GM18951 (cell line): Measurements from ENCODE around the gene CYSTM1.

Experiments
- POLR2A ChIP-seq: IDR thresholded peaks from 4 replicates; pipeline ENCODE4 v1.6.1; 2011; ENCODE audit warnings: mild to moderate bottlenecking; ENCODE audit not compliant: insufficient read length, insufficient read depth; ENCODE audit errors: extremely low read depth
- in situ Hi-C: fragments of 300-500 bp; cut with MboI; formaldehyde crosslinking; loops from one replicate; pipeline ENCODE4 v1.12.0; 2022; ENCODE audit warnings: low sequenced_read_pairs, mixed read lengths, inconsistent platforms; ENCODE audit not compliant: unreplicated experiment

Gene CYSTM1

DNA sequence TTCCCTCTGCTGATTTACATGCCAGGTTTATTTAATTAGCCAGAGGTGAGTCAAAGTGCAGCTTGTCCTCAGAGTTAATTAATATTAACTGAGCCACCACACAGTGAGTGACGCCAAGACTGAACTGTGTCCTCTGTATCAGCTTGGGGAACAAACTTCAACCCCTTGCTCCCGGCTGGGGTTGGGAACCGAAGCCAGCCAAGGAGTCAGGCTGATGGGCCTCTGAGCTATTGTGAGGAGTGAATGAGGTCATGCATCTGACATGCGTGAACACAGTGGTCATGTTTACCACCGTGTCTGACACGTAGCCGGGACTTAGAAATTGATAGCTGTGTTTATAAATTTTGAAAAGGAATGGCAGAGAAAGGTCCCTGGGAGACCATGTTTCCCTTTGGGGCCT lies 32.1 kb upstream of the CYSTM1 start:
- in situ Hi-C loops = no loop called here
- no peak for TF ChIP-seq POLR2A

DNA sequence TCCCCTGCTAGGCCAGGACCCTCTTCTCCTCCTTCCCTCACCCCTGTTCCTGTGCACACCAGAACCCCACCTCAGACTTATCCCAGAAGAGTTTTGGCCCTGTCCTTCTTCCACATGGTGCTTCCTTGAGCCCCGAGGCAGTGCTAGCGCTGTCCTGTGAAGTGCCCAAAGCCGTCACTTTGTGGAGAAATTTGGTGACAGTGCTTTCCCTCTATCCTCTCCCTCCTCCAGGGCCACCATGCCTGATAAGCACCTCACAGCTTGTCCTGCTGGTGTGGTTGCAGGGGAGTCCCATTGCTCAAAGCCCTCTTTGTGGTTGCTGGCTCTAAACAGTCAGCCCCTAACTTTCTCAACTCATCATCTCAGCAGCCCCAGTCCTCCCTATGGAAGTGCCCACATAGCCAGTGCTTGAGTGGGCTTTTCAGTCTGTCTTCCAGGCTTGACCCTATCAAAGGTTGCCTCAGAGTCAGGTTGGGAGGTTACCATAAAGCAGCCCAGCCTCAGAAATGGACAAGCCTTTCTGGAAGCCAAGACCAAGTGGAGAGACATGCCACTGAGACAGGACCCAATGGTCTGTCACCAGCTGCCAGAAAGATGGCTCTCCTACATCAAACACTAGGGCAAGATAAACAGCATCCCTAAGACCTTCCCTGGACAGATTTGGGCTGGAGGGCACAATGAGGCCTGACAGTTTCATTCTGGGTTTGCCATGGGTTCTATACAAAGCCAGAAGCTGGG lies 31.3 kb upstream of the CYSTM1 start:
- in situ Hi-C loops = no loop called here
- no peak for TF ChIP-seq POLR2A

GRCh38 chr5:140145256-140145655 lies 29.7 kb upstream of the CYSTM1 start:
- in situ Hi-C loops = loop anchor here (5.0 kb wide), 1 partner anchor 63 kb away; no protein-coding TSS in a partner anchor
- TF ChIP-seq POLR2A = no peak

DNA sequence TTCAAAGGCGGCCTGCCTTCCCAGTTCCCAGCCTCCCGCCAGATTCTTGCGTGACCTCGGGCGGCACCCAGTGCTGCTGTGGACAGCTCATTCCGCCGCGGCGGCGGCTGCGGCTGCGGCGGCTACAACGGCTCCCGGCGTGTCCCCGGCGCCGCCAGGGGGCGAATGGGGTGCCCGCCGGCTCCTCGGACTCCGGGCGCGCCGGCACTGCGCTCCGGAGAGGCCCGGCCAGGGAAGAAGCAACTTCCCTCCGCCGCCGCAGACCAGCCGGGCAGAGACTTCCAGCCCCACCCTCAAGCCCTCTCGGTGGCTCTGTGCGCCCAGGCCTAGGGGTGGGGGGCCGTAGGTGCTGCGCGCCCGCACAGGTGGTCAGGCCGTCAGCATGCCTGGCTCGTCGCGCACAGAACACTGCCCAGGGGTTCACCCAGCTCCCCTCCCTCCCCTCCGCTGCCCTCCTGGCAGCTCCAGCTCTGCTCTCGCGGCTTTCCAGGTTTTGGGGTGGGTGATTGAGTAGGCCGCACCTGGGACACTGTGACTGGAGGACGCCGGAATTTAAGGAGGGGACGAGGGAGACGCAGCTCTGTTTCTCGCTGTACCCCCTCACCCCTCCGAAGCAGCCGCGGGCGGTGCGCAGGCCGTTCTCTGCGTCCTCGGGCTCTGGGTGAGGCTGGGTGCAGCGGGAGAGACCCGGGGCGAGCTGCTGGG lies 29.0 kb upstream of the CYSTM1 start:
- in situ Hi-C loops = loop anchor here (5.0 kb wide), 1 partner anchor 64 kb away; no protein-coding TSS in a partner anchor
- no peak for TF ChIP-seq POLR2A

DNA sequence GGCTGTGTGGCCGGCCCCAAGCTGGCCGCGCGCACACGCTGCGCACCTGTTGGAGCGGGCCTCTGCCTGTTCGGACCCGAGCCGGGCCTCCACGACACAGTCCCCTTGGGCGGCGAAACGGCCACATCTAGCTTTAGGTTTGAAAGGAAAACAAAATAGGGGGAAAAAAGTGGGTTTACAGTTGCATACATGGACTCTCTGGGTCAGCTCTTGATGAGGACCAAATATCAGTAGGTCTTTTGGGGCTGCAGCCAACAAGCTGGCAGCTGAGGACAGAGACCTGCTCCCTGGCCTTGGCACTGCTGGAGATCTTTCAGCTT lies 28.5 kb upstream of the CYSTM1 start:
- no peak for TF ChIP-seq POLR2A
- in situ Hi-C loops = loop anchor here (5.0 kb wide), 1 partner anchor 64 kb away; no protein-coding TSS in a partner anchor

DNA sequence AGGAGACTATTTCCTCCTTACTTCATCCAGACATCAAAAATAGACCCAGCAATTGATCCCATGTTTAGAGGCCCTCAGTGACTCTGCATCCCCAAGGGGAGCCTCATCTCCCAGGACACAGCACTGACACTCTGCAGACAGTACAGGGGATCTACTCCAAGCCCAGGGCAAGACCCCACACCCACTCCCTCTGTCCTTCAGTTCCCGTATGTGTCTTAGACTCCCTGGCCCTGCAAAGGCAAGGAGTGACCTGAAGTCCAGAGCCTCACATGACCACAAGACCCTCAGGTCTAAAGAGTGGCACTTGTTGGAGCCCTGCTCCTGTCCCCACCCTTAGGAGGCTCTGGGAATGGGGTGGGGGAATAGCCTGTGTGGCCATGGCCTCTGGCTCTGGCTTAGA lies 27.5 kb upstream of the CYSTM1 start:
- in situ Hi-C loops = loop anchor here (5.0 kb wide), 1 partner anchor 65 kb away; no protein-coding TSS in a partner anchor
- TF ChIP-seq POLR2A = no peak

DNA sequence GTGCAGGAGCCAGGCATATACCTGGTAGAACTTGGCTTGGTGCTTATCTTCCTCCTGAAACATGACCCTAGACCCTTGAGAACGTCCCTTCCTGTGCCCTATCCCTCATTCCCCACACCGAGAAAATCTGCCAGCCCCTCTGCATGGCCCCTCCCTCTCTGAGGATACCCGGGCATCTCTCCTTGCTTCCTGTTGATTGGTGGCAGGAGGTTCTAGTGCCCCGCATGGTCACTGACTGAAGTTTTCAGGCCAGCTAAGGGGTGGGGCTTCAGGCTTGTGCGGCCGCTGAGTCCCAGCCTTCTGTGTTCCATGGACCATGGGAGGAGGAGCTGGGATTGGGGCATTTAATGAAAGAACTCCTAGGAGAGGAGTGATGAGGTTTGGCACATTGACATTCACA lies 26.5 kb upstream of the CYSTM1 start:
- in situ Hi-C loops = loop anchor here (5.0 kb wide), 1 partner anchor 66 kb away; no protein-coding TSS in a partner anchor
- TF ChIP-seq POLR2A = no peak

GRCh38 chr5:140150201-140150600 lies 24.8 kb upstream of the CYSTM1 start:
- in situ Hi-C loops = loop anchor here (25.0 kb wide), 1 partner anchor 363 kb away; the partner anchor contains the start of gene PSD2

GRCh38 chr5:140151144-140152021 lies 23.6 kb upstream of the CYSTM1 start:
- TF ChIP-seq POLR2A = no peak
- in situ Hi-C loops = loop anchor here (25.0 kb wide), 1 partner anchor 364 kb away; the partner anchor contains the start of gene PSD2

More at GRCh38 chr5:140150201-140150600, 24.8 kb upstream of the CYSTM1 start:
- no peak for TF ChIP-seq POLR2A

GRCh38 chr5:140152022-140152999 lies 22.7 kb upstream of the CYSTM1 start:
- in situ Hi-C loops = loop anchor here (25.0 kb wide), 1 partner anchor 365 kb away; the partner anchor contains the start of gene PSD2
- no peak for TF ChIP-seq POLR2A

GRCh38 chr5:140153255-140153654 lies 21.7 kb upstream of the CYSTM1 start:
- no peak for TF ChIP-seq POLR2A
- in situ Hi-C loops = loop anchor here (25.0 kb wide), 1 partner anchor 366 kb away; the partner anchor contains the start of gene PSD2

DNA sequence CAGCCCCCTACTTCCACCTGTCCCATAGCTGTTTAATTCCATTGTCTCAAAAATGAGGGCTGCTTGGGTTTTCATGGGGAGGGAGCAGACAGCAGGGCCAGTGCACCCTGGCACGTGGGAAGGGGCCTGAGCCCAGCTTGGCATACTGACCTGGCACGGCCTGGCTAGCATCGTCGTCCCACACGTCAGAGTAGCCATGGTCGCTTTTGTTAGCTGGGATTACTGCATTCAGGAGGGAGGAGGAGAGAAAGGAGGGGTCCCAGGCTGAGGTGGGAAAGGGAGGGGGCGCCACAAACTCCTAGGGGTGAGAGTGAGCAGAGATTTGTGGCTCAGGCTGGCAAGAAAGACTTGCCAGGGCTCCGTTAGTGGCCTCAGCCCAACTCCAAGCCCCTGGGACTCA lies 21.1 kb upstream of the CYSTM1 start:
- in situ Hi-C loops = loop anchor here (25.0 kb wide), 1 partner anchor 367 kb away; the partner anchor contains the start of gene PSD2
- TF ChIP-seq POLR2A = no peak

GRCh38 chr5:140154710-140155381 lies 20.1 kb upstream of the CYSTM1 start:
- in situ Hi-C loops = loop anchor here (25.0 kb wide), 1 partner anchor 368 kb away; the partner anchor contains the start of gene PSD2
